MM.1S (cell line): ENCODE data around the gene PRTN3.

Experiments used
- CTCF ChIP-seq: fragments of 300-600 bp; sonication (generic); IDR thresholded peaks from 2 replicates; pipeline ENCODE4 v1.5.1; 2016; ENCODE audit warnings: antibody characterized with exemption, low read length, mixed read lengths
- EZH2 ChIP-seq: fragments of 300-600 bp; sonication (generic); optimal IDR thresholded peaks from 2 replicates; pipeline ENCODE3; 2017; ENCODE audit warnings: low read depth, mild to moderate bottlenecking, antibody characterized with exemption, low read length, mixed read lengths

GRCh38 chr19:870314-870713, 29.5 kb downstream of the PRTN3 start:
- TF ChIP-seq CTCF (no peak), EZH2 (no peak)
